ENCODE results near the gene TOMT. TPM values are rescaled to one million over a fixed set of nuclear protein-coding genes. Genes with fewer than 3 reads are reported as not detected.
A peak's percentile ranks its signal among the peaks of the same experiment; 100 is the strongest.

The TOMT gene
- total and polyA plus RNA-seq, 2 donors (not counting 3 experiments of a cell fraction or from before 2014, with no cell fraction given): not detected

GRCh38 chr11:72091292-72091691, 14.4 kb upstream of the TOMT start:
- Histone ChIP-seq H3K27me3 (ENCODE audit: control insufficient read depth in 2 of 2, insufficient read depth in 2 of 2, low read length in 2 of 2) (no peaks in the 10 kb centered on the region), H3K9ac (replicated peaks; ENCODE audit: extremely low read depth, insufficient read depth, low read length) (no peak overlapping the region), H3K4me1 (ENCODE audit: control insufficient read depth, extremely low read depth, insufficient read depth, low read length) (peaks cover 3% of the 10 kb centered on the region), H3K4me2 (ENCODE audit: insufficient read depth, low read length) (no peak overlapping the region), H3K36me3 (ENCODE audit: control insufficient read depth in 2 of 2, extremely low read depth in 1 of 2, insufficient read depth in 2 of 2, low read length in 2 of 2) (peaks cover 0 to 4% of the 10 kb centered on the region in 2 experiments), H3K27ac (ENCODE audit: insufficient read depth, low read depth, low read length) (no peak overlapping the region), H2AFZ (ENCODE audit: low read depth, low read length) (no peak overlapping the region), H3K9me1 (replicated peaks; ENCODE audit: control insufficient read depth, extremely low read depth, insufficient read depth, low read length) (no peaks in the 10 kb centered on the region), H4K20me1 (replicated peaks; ENCODE audit: control insufficient read depth, extremely low read depth, insufficient read depth, low read length) (no peaks in the 10 kb centered on the region), H3K4me3 (replicated peaks in 1 of 3; ENCODE audit: insufficient read depth in 1 of 3, low read depth in 1 of 3, low read length in 3 of 3) (no peak overlapping the region), H3K79me2 (ENCODE audit: control insufficient read depth, insufficient read depth, low read length) (no peaks in the 10 kb centered on the region), H3K9me3 (replicated peaks; ENCODE audit: control insufficient read depth, insufficient read depth, low read length) (no peaks in the 10 kb centered on the region)
- intact Hi-C loops (cut with micrococcal nuclease): loop anchor here (1.0 kb wide), 2 partner anchors 11 to 66 kb away; partner anchors contain the start of genes LRRC51 and NUMA1
- FAIRE-seq: peak; percentile 81
- ChIA-PET CTCF (interaction anchor here (0.5 to 7.8 kb wide), 30 partner anchors 9 to 340 kb away, joined by 3 to 402 read pairs (median 5); partner anchors contain the start of genes ANAPC15, IL18BP, INPPL1 and LRRC51), POLR2A (no interaction called here)
- BruUV-seq (replicated peaks): no TSS peak
- DNase-seq (ENCODE audit: low read depth, low spot score): peak; percentile 73
- TF ChIP-seq POLR2A (IDR thresholded peaks at IDR 0.05; ENCODE audit: low read depth, low read length): no peak
- TF ChIP-seq GATA2 (IDR thresholded peaks at IDR 0.05; ENCODE audit: insufficient read depth, insufficient read length, low read depth, low read length): no peak
- no peak for TF ChIP-seq FOS (IDR thresholded peaks at IDR 0.05; ENCODE audit: borderline replicate concordance, insufficient read depth, low read length)
- TF ChIP-seq CTCF (IDR thresholded peaks at IDR 0.05; ENCODE audit: extremely low read depth in 1 of 2, insufficient read depth in 1 of 2, low read depth in 1 of 2, low read length in 2 of 2): peak; percentile 84 to 87
- no peak for TF ChIP-seq EZH2 (IDR thresholded peaks at IDR 0.05; ENCODE audit: borderline replicate concordance, low read depth, low read length, severe bottlenecking)
- no peak for TF ChIP-seq MYC (IDR thresholded peaks at IDR 0.05; ENCODE audit: low read depth, low read length)
- peak; percentile 14 for TF ChIP-seq POLR2AphosphoS5 (IDR thresholded peaks at IDR 0.05; ENCODE audit: insufficient read depth, low read depth, low read length)
- dilution Hi-C loops (cut with MboI; ENCODE audit: extremely low pct_ligation_motif_present, low sequenced_read_pairs): no loop called here

All from endothelial cell of umbilical vein (primary cell).